ENCODE measurements around the gene HPSE2.

- TF ChIP-seq CTCF (conservative IDR thresholded peaks at IDR 0.05) = no peak
- no peak for TF ChIP-seq ZFX (IDR thresholded peaks at IDR 0.05)
These were observed 593.4 kb downstream of the HPSE2 start for GRCh38 chr10:98642281-98642680.

Measured in C4-2B (cell line).